Measurements from ENCODE around the gene ZNF212.
"Not testable (repeated sequence)": the region's sequence is repeated elsewhere in the genome, so short reads cannot be mapped to it uniquely, and the experiment has no call there.

ZNF212 gene

GRCh38 chr7:149255174-149255573, 15.7 kb downstream of the ZNF212 start:
- DNase-seq = no peak

DNA sequence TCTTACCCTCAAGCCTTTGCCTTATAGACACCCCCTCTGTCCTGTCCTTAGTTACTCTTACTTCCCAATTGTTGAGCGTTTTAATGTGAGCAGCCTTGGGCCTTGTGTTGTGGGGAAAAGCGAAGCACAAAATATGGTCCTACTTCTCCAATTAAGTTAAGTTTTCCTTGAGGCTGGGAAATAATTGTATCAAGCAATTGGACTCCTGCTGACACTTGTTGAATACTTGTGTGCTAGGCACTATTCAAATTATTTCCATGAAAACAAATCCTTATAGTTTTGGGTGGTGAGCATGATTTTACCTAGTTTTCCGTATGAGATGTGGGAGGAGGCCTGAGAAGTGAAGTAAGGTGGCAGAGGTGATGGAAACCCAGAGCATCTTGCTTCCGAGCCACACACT, 17.1 kb downstream of the ZNF212 start:
- DNase-seq = no peak

DNA sequence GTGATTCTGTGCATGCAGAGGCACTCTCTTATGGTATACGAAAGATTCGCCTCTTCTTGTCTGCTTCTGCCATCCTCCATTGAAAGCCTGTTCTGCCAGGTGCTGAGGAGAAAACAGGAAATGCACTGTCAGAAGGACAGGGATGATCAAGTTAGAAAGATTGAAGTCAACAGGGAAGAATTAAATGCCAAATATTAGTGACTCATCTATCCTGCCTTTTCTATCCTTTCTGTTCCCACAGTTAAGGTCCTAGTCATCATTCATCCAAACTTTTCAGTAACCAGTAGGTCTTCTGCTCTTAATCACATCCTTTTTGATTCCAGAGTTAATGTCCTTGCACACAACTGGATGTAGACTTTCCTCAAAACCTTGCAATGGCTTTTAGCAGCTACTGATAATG, 17.7 kb downstream of the ZNF212 start:
- no peak for DNase-seq

DNA sequence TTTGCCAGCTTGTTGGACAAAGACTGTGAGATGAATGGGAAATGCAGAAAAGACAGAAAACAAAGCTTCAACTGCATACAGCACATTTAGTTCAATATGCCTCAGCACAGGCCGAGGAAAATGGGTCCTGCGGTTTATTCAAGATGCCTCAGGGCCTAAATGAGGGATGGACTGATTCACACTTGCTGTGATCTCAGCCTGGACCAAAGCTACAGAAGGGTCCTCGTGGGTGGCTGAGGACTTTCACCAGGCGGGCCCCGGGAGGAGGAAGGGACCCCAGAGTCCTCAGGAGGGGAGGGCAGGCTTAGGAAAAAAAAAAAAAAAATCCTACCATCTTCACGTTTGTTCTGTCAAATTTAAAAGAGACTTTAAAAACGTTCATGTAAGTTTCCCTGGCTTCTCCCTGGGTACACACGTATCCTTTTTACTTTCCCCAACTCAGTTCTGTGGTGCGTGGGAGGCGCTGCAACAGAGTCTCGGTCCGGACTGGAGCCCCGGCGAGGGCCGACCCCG, 21.9 kb downstream of the ZNF212 start:
- DNase-seq = no peak

DNA sequence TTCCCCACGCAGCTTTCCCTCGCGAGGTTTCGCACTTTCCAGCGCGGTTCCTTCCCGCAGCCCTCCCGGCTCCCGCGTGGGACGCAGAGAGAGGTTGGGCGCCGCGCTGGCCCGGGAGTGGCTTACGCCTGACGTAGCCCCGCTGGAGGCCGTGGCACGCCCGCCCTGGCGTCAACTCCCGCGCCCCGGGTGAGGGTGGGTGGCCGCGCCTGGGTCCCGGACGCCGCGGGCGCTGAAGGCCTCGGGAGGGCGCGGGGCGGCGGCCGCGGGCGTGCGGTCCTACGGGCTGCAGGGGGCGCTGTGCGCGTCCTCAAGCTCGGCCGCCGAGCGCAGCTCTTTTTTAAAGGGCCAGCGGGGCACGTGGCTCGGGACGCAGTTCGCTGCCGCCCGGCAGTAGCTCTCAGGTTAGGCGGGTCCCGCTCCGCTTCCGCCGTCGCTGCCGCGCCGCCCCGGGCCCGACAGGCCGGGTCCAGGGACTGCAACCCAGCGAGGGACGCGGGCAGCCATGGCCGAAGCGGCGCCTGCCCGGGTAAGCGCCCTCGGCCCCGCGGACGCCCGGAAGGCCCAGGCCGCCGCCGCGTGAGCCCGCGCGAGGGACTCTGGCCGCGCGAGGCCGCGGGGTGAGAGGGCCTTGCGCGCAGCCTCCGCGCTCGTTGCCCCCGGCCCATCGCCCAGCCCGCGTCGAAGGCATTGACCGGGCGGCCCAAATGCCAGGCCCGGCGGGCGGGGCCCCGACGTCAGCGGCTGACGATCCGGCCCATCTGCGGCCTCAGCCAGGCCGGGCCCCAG, 22.6 kb downstream of the ZNF212 start, which contains the start of gene ZNF783:
TSS of gene ZNF783 (plus strand) at position 368 of the 789 bp plus-strand sequence. CDS start at position 506, 138 bp downstream.
- DNase-seq = peak; percentile 90

DNA sequence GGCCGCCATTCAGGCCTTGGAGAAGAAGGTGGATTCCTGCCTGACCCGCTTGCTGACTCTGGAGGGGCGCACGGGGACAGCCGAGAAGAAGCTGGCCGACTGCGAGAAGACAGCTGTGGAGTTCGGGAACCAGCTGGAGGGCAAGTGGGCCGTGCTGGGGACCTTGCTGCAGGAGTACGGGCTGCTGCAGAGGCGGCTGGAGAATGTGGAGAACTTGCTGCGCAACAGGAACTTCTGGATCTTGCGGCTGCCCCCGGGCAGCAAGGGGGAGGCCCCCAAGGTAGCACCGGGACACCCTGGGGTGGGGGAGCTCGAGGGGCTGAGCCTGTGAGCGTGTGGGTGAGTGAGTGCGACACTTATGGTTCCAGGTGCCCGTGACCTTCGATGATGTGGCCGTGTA, 27.0 kb downstream of the ZNF212 start:
- DNase-seq = no peak

GRCh38 chr7:149267733-149268132, 28.3 kb downstream of the ZNF212 start:
- DNase-seq = no peak

DNA sequence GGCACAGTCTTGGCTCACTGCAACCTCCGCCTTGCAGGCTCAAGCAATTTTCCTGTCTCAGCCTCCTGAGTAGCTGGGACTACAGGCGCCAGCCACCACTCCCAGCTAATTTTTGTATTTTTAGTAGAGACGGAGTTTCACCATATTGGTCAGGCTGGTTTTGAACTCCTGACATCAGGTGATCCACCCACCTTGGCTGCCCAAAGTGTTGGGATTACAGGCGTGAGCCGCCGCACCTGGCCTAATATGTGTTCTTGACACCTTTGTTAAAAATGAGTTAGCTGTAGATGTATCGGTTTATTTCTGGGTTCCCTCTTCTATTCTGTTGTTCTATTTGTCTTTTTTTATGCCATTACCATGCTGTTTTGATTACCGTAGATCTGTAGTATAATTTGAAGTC, 35.0 kb downstream of the ZNF212 start:
- not testable (repeated sequence) for DNase-seq

- DNase-seq = no peak
These were observed 38.4 kb downstream of the ZNF212 start for GRCh38 chr7:149277871-149278270.

DNA sequence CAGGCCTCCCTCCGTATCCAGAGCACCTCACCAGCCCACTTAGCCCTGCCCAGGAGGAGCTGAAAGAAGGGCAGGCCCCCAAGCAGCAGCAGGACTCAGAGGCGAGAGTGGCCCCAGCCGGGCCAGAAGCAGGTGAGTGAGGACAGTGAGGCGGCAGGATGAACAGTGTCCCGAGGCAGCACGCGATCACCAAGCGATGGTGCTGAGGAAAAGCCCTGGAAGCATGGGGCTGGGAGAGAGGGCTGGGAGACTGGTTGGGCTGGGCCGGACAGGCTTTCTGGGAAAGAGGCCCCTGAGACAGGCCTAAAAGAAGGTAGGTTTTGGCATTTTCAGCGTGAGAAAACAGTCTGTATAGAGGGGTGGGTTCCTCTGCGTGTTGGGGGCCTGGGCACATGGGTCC, 38.9 kb downstream of the ZNF212 start:
- DNase-seq = no peak

- no peak for DNase-seq
These were observed 39.8 kb downstream of the ZNF212 start for GRCh38 chr7:149279111-149279743.

DNA sequence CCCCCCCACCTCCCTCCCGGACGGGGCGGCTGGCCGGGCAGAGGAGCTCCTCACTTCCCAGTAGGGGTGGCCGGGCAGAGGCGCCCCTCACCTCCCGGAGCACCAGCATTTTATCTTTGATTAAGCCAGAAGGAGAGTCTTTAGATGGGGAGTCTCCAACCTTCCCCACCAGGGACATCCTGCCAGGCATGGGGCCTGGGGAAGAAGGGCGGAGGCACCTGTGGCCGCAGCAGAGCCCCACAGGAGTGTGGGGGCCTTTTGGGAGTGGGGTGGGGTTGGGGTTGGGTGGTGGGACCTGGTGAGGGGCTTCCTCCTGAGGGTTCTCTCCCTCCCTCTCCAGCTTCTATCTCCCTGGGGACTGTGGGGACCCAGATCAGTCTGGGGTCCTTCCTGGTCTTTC, 40.7 kb downstream of the ZNF212 start:
- no peak for DNase-seq

DNA sequence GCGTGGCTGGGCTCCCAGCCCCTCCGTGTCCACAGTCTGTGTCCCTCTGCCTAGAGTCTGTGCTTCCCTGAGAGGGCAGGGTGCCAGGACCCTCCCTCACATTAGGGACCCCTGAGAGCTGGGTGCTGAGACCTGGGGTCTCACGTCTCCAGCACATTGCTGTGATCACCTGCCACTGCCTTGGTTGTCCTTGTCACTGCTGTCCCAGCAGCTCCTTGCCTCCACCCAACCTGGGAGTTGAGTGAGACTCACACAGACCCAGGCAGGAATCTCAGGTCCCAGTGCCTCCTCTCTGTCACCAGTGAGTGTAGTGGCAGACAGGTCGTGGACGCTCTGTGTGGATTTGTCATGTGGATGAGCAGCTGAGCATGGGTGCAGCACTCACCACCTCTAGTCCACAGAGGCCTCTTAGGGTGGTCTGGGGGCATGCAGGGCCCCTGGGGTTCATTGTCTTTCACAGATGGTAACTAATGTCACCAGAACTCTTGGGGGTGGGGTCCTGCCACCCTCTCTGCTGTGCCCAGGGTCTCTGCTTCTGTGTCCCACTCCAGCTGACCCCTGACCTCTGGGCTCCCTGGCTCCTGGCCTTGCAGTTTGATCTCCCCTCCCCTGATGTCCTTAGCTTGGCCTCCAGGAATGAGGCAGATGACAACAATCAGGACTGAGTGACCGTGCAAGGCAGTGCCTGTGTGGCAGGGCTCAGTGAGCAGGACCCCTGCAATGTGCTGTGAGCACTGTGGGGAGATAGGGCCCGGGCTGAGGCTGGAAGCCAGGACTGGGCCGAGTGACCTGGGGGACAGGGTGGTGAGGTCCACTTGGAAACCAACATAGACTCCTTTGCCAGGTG, 41.4 kb downstream of the ZNF212 start:
- DNase-seq = no peak

DNA sequence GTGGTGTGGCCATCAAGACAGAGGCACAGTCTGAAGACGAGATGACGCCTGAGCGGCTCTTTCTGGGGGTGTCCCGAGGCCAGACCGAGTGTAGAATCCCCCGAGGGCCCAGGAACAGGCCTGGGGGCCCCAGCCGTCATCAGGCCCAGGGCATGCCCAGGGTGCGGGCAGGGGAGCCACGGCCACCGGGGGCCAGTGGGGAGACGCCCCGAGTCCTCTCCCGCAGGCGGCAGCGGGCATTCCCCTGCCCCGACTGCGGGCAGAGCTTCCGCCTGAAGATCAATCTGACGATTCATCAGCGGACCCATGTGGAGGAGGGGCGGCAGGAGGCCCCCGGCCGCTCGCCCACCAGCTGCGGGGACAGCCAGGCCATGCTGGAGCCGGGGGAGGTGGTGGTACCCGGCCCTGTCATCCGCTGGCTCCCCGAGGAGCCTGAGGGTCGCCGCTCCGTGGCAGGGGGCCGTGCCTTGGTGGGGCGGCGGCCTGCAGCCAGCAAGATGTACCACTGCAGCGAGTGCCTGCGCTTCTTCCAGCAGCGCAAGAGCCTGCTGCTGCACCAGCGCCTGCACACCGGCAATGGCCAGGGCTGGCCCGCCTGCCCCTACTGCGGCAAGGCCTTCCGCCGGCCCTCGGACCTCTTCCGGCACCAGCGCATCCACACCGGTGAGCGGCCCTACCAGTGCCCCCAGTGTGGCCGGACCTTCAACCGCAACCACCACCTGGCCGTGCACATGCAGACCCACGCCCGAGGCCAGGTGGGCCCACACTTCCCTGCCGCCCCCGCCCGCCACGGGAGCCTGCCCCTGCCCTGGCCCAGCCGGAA, 42.3 kb downstream of the ZNF212 start:
- DNase-seq = no peak

DNA sequence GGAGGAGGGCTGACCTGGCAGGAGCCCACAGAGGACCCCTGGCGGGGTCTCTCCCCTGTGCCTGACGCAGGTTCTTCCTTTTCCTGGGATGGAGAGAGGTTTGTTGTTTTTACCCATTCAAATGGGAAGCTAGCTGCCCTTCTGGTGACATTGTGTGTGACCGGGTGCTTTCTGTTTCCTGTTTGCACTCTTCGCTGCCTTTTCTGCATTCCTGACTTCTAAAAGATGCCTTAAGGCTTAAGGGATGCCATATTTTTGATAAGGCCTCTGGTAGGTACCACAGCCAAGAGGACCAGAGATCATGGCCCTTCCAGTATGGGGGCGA, 42.8 kb downstream of the ZNF212 start:
- no peak for DNase-seq

- DNase-seq = no peak
These were observed 43.9 kb downstream of the ZNF212 start for GRCh38 chr7:149283321-149283720.

DNA sequence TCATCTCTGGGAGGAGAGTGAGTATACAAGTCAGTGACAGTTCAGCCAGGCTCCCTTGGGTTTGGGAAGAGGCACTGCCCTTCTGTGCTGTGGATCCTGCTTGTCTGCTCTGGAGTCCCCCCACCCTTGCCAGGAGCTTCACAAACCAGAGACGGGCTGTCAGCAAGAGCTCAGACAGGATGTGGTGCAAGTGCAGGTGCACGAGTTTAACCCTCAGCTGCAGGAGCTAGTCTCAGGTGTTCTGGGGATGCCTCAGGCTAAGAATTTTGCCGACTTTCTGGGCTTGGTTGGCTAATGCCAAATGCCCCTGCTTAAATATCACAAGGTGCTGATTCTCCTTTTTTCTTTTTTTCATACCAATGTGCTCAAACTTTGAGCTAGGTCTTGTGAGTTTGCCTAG, 44.9 kb downstream of the ZNF212 start:
- DNase-seq = no peak

GRCh38 chr7:149284850-149285585, 45.6 kb downstream of the ZNF212 start:
- DNase-seq = peak; percentile 87

DNA sequence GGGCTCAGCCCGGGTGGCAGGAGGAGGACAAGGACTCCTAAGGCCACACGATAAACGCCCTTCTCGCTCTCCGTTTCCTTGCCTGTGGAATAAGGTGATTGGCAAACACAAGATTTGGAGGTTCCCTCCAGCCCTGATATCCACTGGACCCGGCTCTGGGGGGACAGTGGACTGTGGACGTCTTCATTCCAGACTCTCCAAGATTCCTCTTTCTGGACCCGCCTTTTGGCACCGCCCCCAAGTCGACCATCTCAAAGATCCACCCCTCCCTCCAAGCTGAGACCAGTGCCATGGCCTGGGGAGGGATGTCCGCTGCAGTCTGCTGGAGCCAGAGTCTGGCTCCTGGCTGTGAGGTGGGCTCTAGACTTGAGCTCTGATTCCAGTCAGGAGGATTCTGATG, 46.2 kb downstream of the ZNF212 start:
- no peak for DNase-seq

- DNase-seq = no peak
These were observed 47.5 kb downstream of the ZNF212 start for GRCh38 chr7:149286811-149287400.

DNA sequence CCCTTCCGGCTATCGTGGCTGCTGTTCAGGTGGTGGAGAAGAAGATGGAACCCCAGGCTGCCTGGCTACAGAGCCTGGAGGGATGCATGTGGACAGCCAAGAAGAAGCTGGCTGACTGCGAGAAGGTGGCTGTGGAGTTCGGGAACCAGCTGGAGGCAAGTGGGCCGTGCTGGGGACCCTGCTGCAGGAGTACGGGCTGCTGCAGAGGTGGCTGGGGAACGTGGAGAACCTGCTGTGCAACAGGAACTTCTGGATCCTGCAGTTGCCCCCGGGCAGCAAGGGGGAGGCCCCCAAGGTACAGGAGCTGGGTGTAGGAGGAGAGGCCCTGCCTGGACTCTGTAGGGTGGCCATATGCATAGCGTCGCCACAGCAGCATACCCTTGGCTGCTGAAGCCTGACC, 48.2 kb downstream of the ZNF212 start:
- no peak for DNase-seq

- no peak for DNase-seq
These were observed 49.8 kb downstream of the ZNF212 start for GRCh38 chr7:149289262-149289661.

Data from kidney glomerular epithelial cell (primary cell).